Measurements from ENCODE around the gene PIGK. TPM values are rescaled to one million over a fixed set of nuclear protein-coding genes. Genes with fewer than 3 reads are reported as not detected.

PIGK gene
- total and polyA plus RNA-seq, 2 donors from 2014 or later: 31.0 to 38.5 TPM

DNA sequence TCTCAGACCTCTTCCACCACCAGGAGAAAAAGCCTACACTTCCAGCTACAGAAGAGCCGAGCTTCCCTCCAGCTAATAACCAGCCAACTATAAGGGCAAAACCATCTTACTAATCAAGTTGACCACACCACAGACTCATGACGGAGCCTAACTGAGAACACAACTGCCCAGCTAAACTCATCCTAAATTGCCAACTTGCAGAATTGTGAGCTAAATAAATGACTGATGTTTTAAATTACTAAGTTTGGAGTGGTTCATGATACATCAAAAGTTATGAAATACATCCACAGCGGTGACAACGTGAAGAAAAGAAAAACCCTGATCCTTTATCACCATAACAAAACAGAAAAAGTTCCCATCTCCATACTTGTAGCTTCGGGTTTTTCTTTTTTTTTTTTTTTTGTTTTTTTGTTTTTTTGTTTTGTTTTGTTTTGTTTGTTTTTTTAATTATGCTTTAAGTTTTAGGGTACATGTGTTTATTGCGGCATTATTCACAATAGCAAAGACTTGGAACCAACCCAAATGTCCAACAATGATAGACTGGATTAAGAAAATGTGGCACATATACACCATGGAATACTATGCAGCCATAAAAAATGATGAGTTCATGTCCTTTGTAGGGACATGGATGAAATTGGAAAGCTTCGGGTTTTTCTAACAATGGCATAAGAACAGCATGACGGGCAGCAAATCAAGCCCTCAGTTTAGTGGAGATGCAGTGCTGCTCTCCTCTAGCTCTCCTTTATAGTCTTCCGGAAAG, 122.6 kb downstream of the PIGK start:
- no peaks in the 10 kb centered on the region for H3K36me3 ChIP-seq (ENCODE audit: control insufficient read depth in 2 of 3, insufficient read depth in 3 of 3, low read length in 3 of 3)

DNA sequence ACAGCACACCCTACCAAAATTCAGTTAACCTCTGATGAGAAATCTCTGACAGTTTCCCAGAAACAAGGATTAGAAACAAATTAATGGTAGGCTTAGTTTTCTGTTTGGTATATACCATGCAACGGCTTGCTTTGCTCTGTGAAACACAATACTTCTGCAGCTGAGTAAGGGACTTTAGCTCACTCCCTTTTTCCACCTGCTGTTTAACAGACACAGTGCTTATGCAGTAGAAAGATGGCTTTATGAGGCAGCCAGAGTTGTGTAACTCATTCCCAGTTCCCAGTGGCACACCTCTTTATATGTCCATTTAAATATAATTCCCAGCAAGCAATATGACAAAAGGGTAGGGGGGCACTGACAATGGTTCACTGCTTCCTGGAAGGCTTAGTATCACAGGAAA, 124.0 kb downstream of the PIGK start:
- peak in 2 of 5 donors; percentile 33 to 43 for DNase-seq
- no peaks in the 10 kb centered on the region for H3K36me3 ChIP-seq (ENCODE audit: control insufficient read depth in 2 of 3, insufficient read depth in 3 of 3, low read length in 3 of 3)
- FAIRE-seq: no peak

More for the DNA sequence above, 122.6 kb downstream of the PIGK start:
- H3K4me3 ChIP-seq (ENCODE audit: low read length in 3 of 3): no peak overlapping the region
- no peak for FAIRE-seq
- no peaks in the 10 kb centered on the region for H3K27me3 ChIP-seq (ENCODE audit: control insufficient read depth, insufficient read depth, low read length)
- H3K27ac ChIP-seq (ENCODE audit: low read depth in 2 of 2, low read length in 2 of 2): no peak overlapping the region
- H3K4me1 ChIP-seq (ENCODE audit: control insufficient read depth in 2 of 3, insufficient read depth in 2 of 3, low read depth in 1 of 3, low read length in 3 of 3): no peaks in the 10 kb centered on the region
- no peak for DNase-seq
- TF ChIP-seq, protein P1, sequence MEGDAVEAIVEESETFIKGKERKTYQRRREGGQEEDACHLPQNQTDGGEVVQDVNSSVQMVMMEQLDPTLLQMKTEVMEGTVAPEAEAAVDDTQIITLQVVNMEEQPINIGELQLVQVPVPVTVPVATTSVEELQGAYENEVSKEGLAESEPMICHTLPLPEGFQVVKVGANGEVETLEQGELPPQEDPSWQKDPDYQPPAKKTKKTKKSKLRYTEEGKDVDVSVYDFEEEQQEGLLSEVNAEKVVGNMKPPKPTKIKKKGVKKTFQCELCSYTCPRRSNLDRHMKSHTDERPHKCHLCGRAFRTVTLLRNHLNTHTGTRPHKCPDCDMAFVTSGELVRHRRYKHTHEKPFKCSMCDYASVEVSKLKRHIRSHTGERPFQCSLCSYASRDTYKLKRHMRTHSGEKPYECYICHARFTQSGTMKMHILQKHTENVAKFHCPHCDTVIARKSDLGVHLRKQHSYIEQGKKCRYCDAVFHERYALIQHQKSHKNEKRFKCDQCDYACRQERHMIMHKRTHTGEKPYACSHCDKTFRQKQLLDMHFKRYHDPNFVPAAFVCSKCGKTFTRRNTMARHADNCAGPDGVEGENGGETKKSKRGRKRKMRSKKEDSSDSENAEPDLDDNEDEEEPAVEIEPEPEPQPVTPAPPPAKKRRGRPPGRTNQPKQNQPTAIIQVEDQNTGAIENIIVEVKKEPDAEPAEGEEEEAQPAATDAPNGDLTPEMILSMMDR (IDR thresholded peaks at IDR 0.05; ENCODE audit: borderline replicate concordance, extremely low read depth, insufficient read depth): no peak
- H3K9me3 ChIP-seq (ENCODE audit: control insufficient read depth in 2 of 3, insufficient read depth in 1 of 3, low read length in 3 of 3): no peaks in the 10 kb centered on the region
- intact Hi-C loops (cut with DNase I): no loop called here
- H3K9ac ChIP-seq (ENCODE audit: low read length in 3 of 3): no peak overlapping the region

DNA sequence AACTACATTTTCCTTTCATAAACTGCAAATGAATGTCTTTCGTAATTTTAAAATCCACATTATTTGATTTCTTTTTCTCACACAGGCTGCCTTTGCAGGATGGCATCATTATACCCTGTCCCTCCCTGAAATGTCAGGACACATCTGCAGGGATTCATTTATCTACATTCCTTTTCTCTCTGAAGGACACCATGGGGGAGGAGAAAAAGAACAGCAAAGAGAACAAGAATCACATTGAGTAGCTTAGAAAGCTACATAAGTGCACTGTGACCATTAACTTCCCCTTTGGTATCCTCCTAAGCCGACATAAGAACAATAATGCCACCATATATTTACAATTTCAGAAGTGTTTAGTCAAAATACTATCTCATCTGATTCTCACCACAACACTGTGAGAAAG, 129.5 kb downstream of the PIGK start:
- intact Hi-C loops (cut with DNase I): no loop called here
- H3K9me3 ChIP-seq (ENCODE audit: control insufficient read depth in 2 of 3, insufficient read depth in 1 of 3, low read length in 3 of 3): no peaks in the 10 kb centered on the region
- no peak for FAIRE-seq
- H3K9ac ChIP-seq (ENCODE audit: low read length in 3 of 3): no peak overlapping the region
- TF ChIP-seq, protein P1 (IDR thresholded peaks at IDR 0.05; ENCODE audit: borderline replicate concordance, extremely low read depth, insufficient read depth): no peak
- peak in 1 of 5 donors; percentile 2 for DNase-seq
- no peaks in the 10 kb centered on the region for H3K4me1 ChIP-seq (ENCODE audit: control insufficient read depth in 2 of 3, insufficient read depth in 2 of 3, low read depth in 1 of 3, low read length in 3 of 3)
- no peak overlapping the region for H3K27ac ChIP-seq (ENCODE audit: low read depth in 2 of 2, low read length in 2 of 2)
- H3K36me3 ChIP-seq (ENCODE audit: control insufficient read depth in 2 of 3, insufficient read depth in 3 of 3, low read length in 3 of 3): no peaks in the 10 kb centered on the region
- no peak overlapping the region for H3K4me3 ChIP-seq (ENCODE audit: low read length in 3 of 3)
- H3K27me3 ChIP-seq (ENCODE audit: control insufficient read depth, insufficient read depth, low read length): no peaks in the 10 kb centered on the region

More for the DNA sequence above, 124.0 kb downstream of the PIGK start:
- H3K9me3 ChIP-seq (ENCODE audit: control insufficient read depth in 2 of 3, insufficient read depth in 1 of 3, low read length in 3 of 3): no peaks in the 10 kb centered on the region
- no peak overlapping the region for H3K27ac ChIP-seq (ENCODE audit: low read depth in 2 of 2, low read length in 2 of 2)
- intact Hi-C loops (cut with DNase I): no loop called here
- H3K9ac ChIP-seq (ENCODE audit: low read length in 3 of 3): no peak overlapping the region
- no peak overlapping the region for H3K4me3 ChIP-seq (ENCODE audit: low read length in 3 of 3)
- H3K27me3 ChIP-seq (ENCODE audit: control insufficient read depth, insufficient read depth, low read length): no peaks in the 10 kb centered on the region
- TF ChIP-seq, protein P1 (IDR thresholded peaks at IDR 0.05; ENCODE audit: borderline replicate concordance, extremely low read depth, insufficient read depth): no peak
- H3K4me1 ChIP-seq (ENCODE audit: control insufficient read depth in 2 of 3, insufficient read depth in 2 of 3, low read depth in 1 of 3, low read length in 3 of 3): no peaks in the 10 kb centered on the region

Measured in kidney (tissue), 14 donors.